IMR-90 (cell line): ENCODE measurements around the gene YBX1. TPM values are rescaled to one million over a fixed set of nuclear protein-coding genes. Genes with fewer than 3 reads are reported as not detected.

Experiments
- ATAC-seq: fragments of 200-7000 bp; cut with Tn5 transposase; 2 replicates; pipeline ENCODE4 v1.9.1; 2020; ENCODE audit warnings: low read depth, mild to moderate bottlenecking, moderate library complexity
- BruUV-seq: library from RNA; stranded (reverse); fragments of 400-500 nt; replicated peaks from 2 replicates; lab custom pipeline; 2021; lab: Mats Ljungman, UMichigan
- CTCF ChIA-PET: fragments of 300-600 bp; formaldehyde crosslinking; extraction: SDS; loops from one replicate; lab custom pipeline; 2021; ENCODE audit warnings: antibody characterized with exemption; lab: Yijun Ruan, JAX
- POLR2A ChIA-PET: fragments of 300-600 bp; sonication (Branson Sonifier 250); formaldehyde crosslinking; loops from one replicate; lab custom pipeline; 2022; ENCODE audit warnings: antibody characterized with exemption; ENCODE audit not compliant: unreplicated experiment; lab: Charles Lee
- DNase-seq: peaks from one replicate; pipeline ENCODE4 v3.0.0; 2013
- H2AFZ ChIP-seq: replicated peaks from 2 replicates; pipeline ENCODE3; 2013; ENCODE audit warnings: low read length, mild to moderate bottlenecking; ENCODE audit not compliant: poor library complexity
- H2AK5ac ChIP-seq: 2 replicates; pipeline ENCODE4 v1.6.1; 2013; ENCODE audit warnings: low read depth, low read length, inconsistent platforms
- H2AK9ac ChIP-seq: replicated peaks from 2 replicates; pipeline ENCODE3; 2013; ENCODE audit warnings: mild to moderate bottlenecking, low read depth, low read length, moderate library complexity; ENCODE audit not compliant: poor library complexity
- H2BK120ac ChIP-seq: 2 replicates; pipeline ENCODE4 v1.6.1; 2013; ENCODE audit warnings: low read depth, low read length, inconsistent platforms
- H2BK15ac ChIP-seq: 3 replicates; pipeline ENCODE4 v1.6.1; 2013; ENCODE audit warnings: low read depth, low read length, inconsistent platforms
- H2BK20ac ChIP-seq: 2 replicates; pipeline ENCODE4 v1.6.1; 2013; ENCODE audit warnings: low read depth, mild to moderate bottlenecking, inconsistent platforms, low read length, moderate library complexity
- H2BK5ac ChIP-seq: 2 replicates; pipeline ENCODE4 v1.6.1; 2013; ENCODE audit warnings: mild to moderate bottlenecking, low read depth, low read length, inconsistent platforms; ENCODE audit not compliant: poor library complexity, severe bottlenecking
- H3K14ac ChIP-seq: replicated peaks from 2 replicates; pipeline ENCODE4 v1.6.1; 2013; ENCODE audit warnings: low read depth, low read length, inconsistent platforms
- H3K18ac ChIP-seq: 2 replicates; pipeline ENCODE4 v1.6.1; 2013; ENCODE audit warnings: low read depth, low read length, control low read depth
- H3K23ac ChIP-seq: 2 replicates; pipeline ENCODE4 v1.6.1; 2013; ENCODE audit warnings: low read depth, low read length, inconsistent platforms
- H3K27ac ChIP-seq: 2 replicates; pipeline ENCODE4 v1.5.1; 2013; ENCODE audit warnings: mild to moderate bottlenecking, control low read depth, low read length; ENCODE audit not compliant: insufficient read depth
- H3K27me3 ChIP-seq: 2 replicates; pipeline ENCODE4 v1.6.1; 2013; ENCODE audit warnings: low read length; ENCODE audit not compliant: control insufficient read depth, insufficient read depth
- H3K36me3 ChIP-seq: 2 replicates; pipeline ENCODE4 v1.6.1; 2013; ENCODE audit warnings: low read length, mixed read lengths; ENCODE audit not compliant: control insufficient read depth, insufficient read depth
- H3K4ac ChIP-seq: 2 replicates; pipeline ENCODE4 v1.6.1; 2013; ENCODE audit warnings: low read depth, low read length, inconsistent platforms
- H3K4me1 ChIP-seq: 2 replicates; pipeline ENCODE4 v1.6.1; 2013; ENCODE audit warnings: low read length, mixed read lengths; ENCODE audit not compliant: control insufficient read depth, insufficient read depth
- H3K4me2 ChIP-seq: 2 replicates; pipeline ENCODE4 v1.6.1; 2013; ENCODE audit warnings: low read depth, mild to moderate bottlenecking, control low read depth, low read length, moderate library complexity
- H3K4me3 ChIP-seq: 2 replicates; pipeline ENCODE4 v1.5.1; 2013; ENCODE audit warnings: low read depth, mild to moderate bottlenecking, control low read depth, low read length, moderate library complexity; ENCODE audit not compliant: insufficient read depth
- H3K56ac ChIP-seq: 2 replicates; pipeline ENCODE4 v1.6.1; 2013; ENCODE audit warnings: low read length, inconsistent platforms; ENCODE audit not compliant: insufficient read depth; ENCODE audit errors: extremely low read depth
- H3K79me1 ChIP-seq, 2 experiments: 2 replicates each; pipeline ENCODE4 v1.6.1; 2013; ENCODE audit warnings: low read length in 2 of 2, inconsistent platforms in 1 of 2, low read depth in 1 of 2
- H3K9ac ChIP-seq: 2 replicates; pipeline ENCODE4 v1.6.1; 2013; ENCODE audit warnings: low read depth, low read length, control low read depth
- H3K9me1 ChIP-seq: 2 replicates; pipeline ENCODE4 v1.6.1; 2013; ENCODE audit warnings: low read length, inconsistent platforms; ENCODE audit not compliant: insufficient read depth
- H3K9me3 ChIP-seq: 2 replicates; pipeline ENCODE4 v1.6.1; 2013; ENCODE audit warnings: low read length; ENCODE audit not compliant: control insufficient read depth, insufficient read depth
- H4K20me1 ChIP-seq: 2 replicates; pipeline ENCODE4 v1.6.1; 2013; ENCODE audit warnings: low read length, inconsistent platforms; ENCODE audit not compliant: insufficient read depth
- H4K5ac ChIP-seq: 2 replicates; pipeline ENCODE4 v1.6.1; 2013; ENCODE audit warnings: mild to moderate bottlenecking, low read depth, low read length, control low read depth
- H4K8ac ChIP-seq, 2 experiments: 2 replicates each; pipeline ENCODE4 v1.6.1; 2013; ENCODE audit warnings: low read depth in 2 of 2, low read length in 2 of 2, control low read depth in 1 of 2, inconsistent platforms in 1 of 2
- H4K91ac ChIP-seq: 2 replicates; pipeline ENCODE4 v1.6.1; 2013; ENCODE audit warnings: low read depth, low read length, inconsistent platforms; ENCODE audit not compliant: insufficient read depth
- CTCF ChIP-seq: conservative IDR thresholded peaks from 2 replicates; pipeline ENCODE4 v1.5.1; 2012; ENCODE audit warnings: mild to moderate bottlenecking, low read depth, low read length, improper control_type of control experiment
- ELK1 ChIP-seq: fragments of 150-350 bp; IDR thresholded peaks from 2 replicates; pipeline ENCODE4 v1.6.1; 2016; ENCODE audit warnings: low read depth, mild to moderate bottlenecking, low read length, moderate library complexity, borderline replicate concordance
- FOS ChIP-seq: fragments of 150-350 bp; IDR thresholded peaks from 2 replicates; pipeline ENCODE4 v1.6.1; 2016; ENCODE audit warnings: low read depth, low read length
- MAFK ChIP-seq: IDR thresholded peaks from 2 replicates; pipeline ENCODE4 v1.6.1; 2012; ENCODE audit warnings: low read depth, low read length, improper control_type of control experiment
- MXI1 ChIP-seq: IDR thresholded peaks from 2 replicates; pipeline ENCODE4 v1.6.1; 2012; ENCODE audit warnings: low read depth, mild to moderate bottlenecking, low read length, moderate library complexity, borderline replicate concordance
- NFE2L2 ChIP-seq: fragments of 150-350 bp; IDR thresholded peaks from 2 replicates; pipeline ENCODE4 v1.6.1; 2016; ENCODE audit warnings: low read depth, mild to moderate bottlenecking, low read length
- POLR2A ChIP-seq: IDR thresholded peaks from 2 replicates; pipeline ENCODE4 v1.6.1; 2012; ENCODE audit warnings: mild to moderate bottlenecking, low read depth, low read length
- RFX5 ChIP-seq: IDR thresholded peaks from 2 replicates; pipeline ENCODE4 v1.8.0; 2012; ENCODE audit warnings: low read depth, mild to moderate bottlenecking, low read length, moderate library complexity
- WGBS, 2 experiments: methylation state at CpG; one replicate each; pipeline versions ENCODE4 v1.1.5 to v1.1.7; 2013; ENCODE audit warnings: missing lambda C conversion rate in 2 of 2; ENCODE audit not compliant: insufficient read length in 1 of 2; ENCODE audit errors: extremely low coverage in 2 of 2; 5-methylcytosine and 5-hydroxymethylcytosine counted together
- dilution Hi-C: fragments of 300-500 bp; cut with HindIII; formaldehyde crosslinking; loops from one replicate; pipeline ENCODE4 v1.14.3; 2018; ENCODE audit warnings: low sequenced_read_pairs; ENCODE audit not compliant: unreplicated experiment
- in situ Hi-C: fragments of 300-500 bp; cut with MboI; formaldehyde crosslinking; loops from 3 replicates; pipeline ENCODE4 v1.14.3; 2019; ENCODE audit warnings: low sequenced_read_pairs, inconsistent platforms, mixed read lengths
- intact Hi-C: fragments of 100-400 bp; cut with micrococcal nuclease; formaldehyde crosslinking; loops from 2 replicates; pipeline ENCODE4 v1.10.0; 2022
- polyA plus RNA-seq, 3 experiments: library from polyadenylated mRNA; depleted of rRNA; stranded (reverse); fragments of >200 nt; gene quantifications; 2 replicates each; pipeline ENCODE4 v1.2.3, GENCODE V29; 2012; ENCODE audit warnings: low replicate concordance in 1 of 3
- total RNA-seq: library from RNA; depleted of rRNA; stranded (reverse); fragments of >200 nt; gene quantifications from 2 replicates; pipeline ENCODE4 v1.2.3, GENCODE V29; 2012
- TF ChIP-seq, protein P1 (sequence below): fragments of 150-350 bp; IDR thresholded peaks from 2 replicates; pipeline ENCODE4 v1.6.1; 2017; ENCODE audit warnings: mild to moderate bottlenecking, antibody characterized with exemption, low read length, low read depth

Gene YBX1
- total and polyA plus RNA-seq, 2 of the 4 experiments (the other 2 are of a cell fraction): 605 to 843 TPM

DNA sequence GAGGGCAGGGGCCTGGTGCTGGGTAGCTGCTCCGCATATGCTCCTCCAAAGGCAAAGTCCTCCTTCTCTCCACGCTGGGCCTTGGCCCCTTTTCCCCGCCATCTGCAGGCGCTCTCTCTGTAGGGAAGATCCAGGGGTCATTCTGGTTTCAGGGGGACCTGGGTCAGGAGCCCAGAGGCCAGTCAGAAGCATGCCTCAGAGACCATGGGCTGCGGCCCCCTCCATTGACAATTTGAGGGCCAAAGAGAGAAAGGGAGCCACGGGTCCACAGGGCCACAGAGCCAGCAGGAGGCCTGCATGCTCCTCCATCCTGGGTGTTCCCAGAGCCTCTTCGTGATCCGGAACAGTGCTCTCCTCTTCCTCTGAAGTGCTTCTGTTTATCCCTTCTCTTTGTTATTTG lies 59.9 kb downstream of the YBX1 start:
- H3K36me3 ChIP-seq: peaks cover 16% of the 10 kb centered on the region
- H2AK9ac ChIP-seq: no peak overlapping the region
- H4K20me1 ChIP-seq: peaks cover 14% of the 10 kb centered on the region
- dilution Hi-C loops: no loop called here
- no peaks in the 10 kb centered on the region for H3K4me1 ChIP-seq
- BruUV-seq: no TSS peak
- WGBS, 2 experiments: 100% methylated on average over 1 of the region's 8 CpGs; no CpG with 5 or more reads in 1 of the 2 experiments
- no peak overlapping the region for H2BK5ac ChIP-seq
- no peak overlapping the region for H3K56ac ChIP-seq
- H3K4me2 ChIP-seq: no peak overlapping the region
- peaks cover 0 to 3% of the 10 kb centered on the region in 2 experiments; a peak in 1 of 4 replicates for H3K79me1 ChIP-seq
- H3K9me1 ChIP-seq: peaks cover 5% of the 10 kb centered on the region; the same call in 1 of the 2 replicates
- H3K4me3 ChIP-seq: no peak overlapping the region
- DNase-seq (no peak), ATAC-seq (no peak)
- no peak overlapping the region for H2BK15ac ChIP-seq
- in situ Hi-C loops: no loop called here
- H3K9ac ChIP-seq: no peak overlapping the region
- H3K27me3 ChIP-seq: no peaks in the 10 kb centered on the region; the same call in 1 of the 2 replicates
- no peak overlapping the region for H3K18ac ChIP-seq
- H3K27ac ChIP-seq: no peak overlapping the region
- no peak overlapping the region for H3K14ac ChIP-seq
- no peak overlapping the region for H2AK5ac ChIP-seq
- H3K9me3 ChIP-seq: no peaks in the 10 kb centered on the region
- ChIA-PET CTCF (no interaction called here), POLR2A (interaction anchor here (0.5 kb wide), 1 partner anchor 20 kb away, joined by 3 read pairs; no protein-coding TSS in a partner anchor)
- intact Hi-C loops: no loop called here
- TF ChIP-seq, protein P1, sequence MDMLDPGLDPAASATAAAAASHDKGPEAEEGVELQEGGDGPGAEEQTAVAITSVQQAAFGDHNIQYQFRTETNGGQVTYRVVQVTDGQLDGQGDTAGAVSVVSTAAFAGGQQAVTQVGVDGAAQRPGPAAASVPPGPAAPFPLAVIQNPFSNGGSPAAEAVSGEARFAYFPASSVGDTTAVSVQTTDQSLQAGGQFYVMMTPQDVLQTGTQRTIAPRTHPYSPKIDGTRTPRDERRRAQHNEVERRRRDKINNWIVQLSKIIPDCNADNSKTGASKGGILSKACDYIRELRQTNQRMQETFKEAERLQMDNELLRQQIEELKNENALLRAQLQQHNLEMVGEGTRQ: no peak
- TF ChIP-seq POLR2A (no peak), ELK1 (no peak), MAFK (no peak), FOS (no peak), CTCF (no peak), NFE2L2 (no peak), RFX5 (no peak), MXI1 (no peak)
- no peak overlapping the region for H2BK120ac ChIP-seq
- H3K4ac ChIP-seq: no peak overlapping the region
- peak overlapping the region; percentile 52 for H2AFZ ChIP-seq
- no peak overlapping the region for H4K91ac ChIP-seq
- no peak overlapping the region for H4K8ac ChIP-seq
- no peak overlapping the region for H4K5ac ChIP-seq
- H2BK20ac ChIP-seq: no peak overlapping the region
- no peak overlapping the region for H3K23ac ChIP-seq
